A204.1 (cell line): ENCODE results near the gene IFI35.
A peak's percentile ranks its signal among the peaks of the same experiment; 100 is the strongest.
"Not testable (repeated sequence)": the region's sequence is repeated elsewhere in the genome, so short reads cannot be mapped to it uniquely, and the experiment has no call there.

Experiments used
- FAIRE-seq: peaks from 2 replicates; lab custom pipeline; 2012; peaks lifted over from hg19 to GRCh38; lab: Jason Lieb, UNC

Gene IFI35

GRCh38 chr17:43024407-43025289 is 18.1 kb downstream of the IFI35 start, which contains the start of gene RND2:
TSS of gene RND2 (plus strand) at chr17:43025231. CDS start at chr17:43025348, 117 bp downstream.
- FAIRE-seq, result peak; percentile 86

GRCh38 chr17:43025290-43025657 is 18.7 kb downstream of the IFI35 start:
- FAIRE-seq, result no peak

- no peak for FAIRE-seq
These were observed 19.4 kb downstream of the IFI35 start for GRCh38 chr17:43025766-43026537.

- no peak for FAIRE-seq
These were observed 20.0 kb downstream of the IFI35 start for GRCh38 chr17:43026595-43026994.

- no peak for FAIRE-seq
These were observed 20.8 kb downstream of the IFI35 start for GRCh38 chr17:43027091-43028032.

- no peak for FAIRE-seq
These were observed 21.8 kb downstream of the IFI35 start for GRCh38 chr17:43028221-43028861.

GRCh38 chr17:43030137-43030767 is 23.7 kb downstream of the IFI35 start:
- FAIRE-seq, result no peak

GRCh38 chr17:43031666-43032065 is 25.1 kb downstream of the IFI35 start:
- no peak for FAIRE-seq

- no peak for FAIRE-seq
These were observed 27.6 kb downstream of the IFI35 start for GRCh38 chr17:43033948-43034881.

GRCh38 chr17:43034894-43035293 is 28.3 kb downstream of the IFI35 start:
- FAIRE-seq, result no peak

- FAIRE-seq, result no peak
These were observed 33.1 kb downstream of the IFI35 start for GRCh38 chr17:43039646-43040045.

GRCh38 chr17:43040655-43041054 is 34.1 kb downstream of the IFI35 start:
- no peak for FAIRE-seq

GRCh38 chr17:43042025-43042628 is 35.5 kb downstream of the IFI35 start:
- FAIRE-seq, result no peak

GRCh38 chr17:43043307-43043706 is 36.7 kb downstream of the IFI35 start:
- FAIRE-seq, result no peak

GRCh38 chr17:43044024-43044423 is 37.4 kb downstream of the IFI35 start:
- no peak for FAIRE-seq

GRCh38 chr17:43051969-43052368 is 45.4 kb downstream of the IFI35 start:
- no peak for FAIRE-seq

GRCh38 chr17:43053008-43053407 is 46.4 kb downstream of the IFI35 start:
- FAIRE-seq, result not testable (repeated sequence)

GRCh38 chr17:43056051-43056450 is 49.5 kb downstream of the IFI35 start:
- FAIRE-seq, result no peak

- no peak for FAIRE-seq
These were observed 56.5 kb downstream of the IFI35 start for GRCh38 chr17:43062984-43063638.
